Measurements from ENCODE around the gene VWDE.

The VWDE gene

DNA sequence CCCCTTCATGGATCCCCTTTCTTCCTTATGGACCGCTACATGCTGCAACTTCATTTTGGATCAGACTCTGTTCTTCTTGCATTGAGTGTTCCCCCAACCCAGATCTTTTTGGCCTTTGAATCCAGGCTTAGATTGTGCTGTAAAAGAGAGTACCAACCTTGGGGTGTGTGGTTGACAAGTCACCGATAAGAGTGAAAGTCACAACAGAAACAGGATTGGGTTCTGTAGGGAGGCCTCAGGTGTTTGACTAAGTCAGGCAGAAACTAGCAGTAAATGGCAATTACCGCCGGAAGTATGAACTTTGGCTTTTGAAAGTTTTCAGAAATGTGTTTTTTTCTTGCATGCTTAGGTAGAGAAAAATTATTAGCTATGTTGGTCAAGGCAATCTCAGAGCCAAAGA, 103.2 kb downstream of the VWDE start:
- no peak overlapping the region for H3K4me3 ChIP-seq (ENCODE audit: low read length)
- H3K36me3 ChIP-seq (ENCODE audit: insufficient read depth, low read length), result no peaks in the 10 kb centered on the region
- peaks cover 4% of the 10 kb centered on the region for H3K4me1 ChIP-seq (ENCODE audit: control insufficient read depth, insufficient read depth, low read length)
- H3K9me3 ChIP-seq (replicated peaks; ENCODE audit: low read length), result no peaks in the 10 kb centered on the region
- H3K9ac ChIP-seq (ENCODE audit: low read depth, low read length), result no peak overlapping the region
- H3K4me2 ChIP-seq (ENCODE audit: low read length), result no peak overlapping the region
- H3K27me3 ChIP-seq (ENCODE audit: control insufficient read depth, insufficient read depth, low read length), result no peaks in the 10 kb centered on the region

DNA sequence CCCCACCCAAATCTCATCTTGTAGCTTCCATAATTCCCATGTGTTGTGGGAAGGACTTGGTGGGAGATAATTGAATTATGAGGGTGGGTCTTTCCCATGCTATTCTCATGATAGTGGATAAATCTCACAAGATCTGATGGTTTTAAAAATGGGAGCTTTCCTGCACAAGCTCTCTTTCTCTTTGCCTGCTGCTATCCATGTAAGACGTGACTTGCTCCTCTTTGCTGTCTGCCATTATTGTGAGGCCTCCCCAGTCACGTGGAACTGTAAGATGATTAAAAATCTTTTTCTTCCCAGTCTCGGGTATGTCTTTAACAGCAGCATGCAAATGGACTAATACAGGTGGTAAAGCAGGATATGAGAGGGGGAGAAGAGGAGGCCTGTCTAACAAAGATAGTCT, 104.3 kb downstream of the VWDE start:
- no peak overlapping the region for H3K9ac ChIP-seq (ENCODE audit: low read depth, low read length)

DNA sequence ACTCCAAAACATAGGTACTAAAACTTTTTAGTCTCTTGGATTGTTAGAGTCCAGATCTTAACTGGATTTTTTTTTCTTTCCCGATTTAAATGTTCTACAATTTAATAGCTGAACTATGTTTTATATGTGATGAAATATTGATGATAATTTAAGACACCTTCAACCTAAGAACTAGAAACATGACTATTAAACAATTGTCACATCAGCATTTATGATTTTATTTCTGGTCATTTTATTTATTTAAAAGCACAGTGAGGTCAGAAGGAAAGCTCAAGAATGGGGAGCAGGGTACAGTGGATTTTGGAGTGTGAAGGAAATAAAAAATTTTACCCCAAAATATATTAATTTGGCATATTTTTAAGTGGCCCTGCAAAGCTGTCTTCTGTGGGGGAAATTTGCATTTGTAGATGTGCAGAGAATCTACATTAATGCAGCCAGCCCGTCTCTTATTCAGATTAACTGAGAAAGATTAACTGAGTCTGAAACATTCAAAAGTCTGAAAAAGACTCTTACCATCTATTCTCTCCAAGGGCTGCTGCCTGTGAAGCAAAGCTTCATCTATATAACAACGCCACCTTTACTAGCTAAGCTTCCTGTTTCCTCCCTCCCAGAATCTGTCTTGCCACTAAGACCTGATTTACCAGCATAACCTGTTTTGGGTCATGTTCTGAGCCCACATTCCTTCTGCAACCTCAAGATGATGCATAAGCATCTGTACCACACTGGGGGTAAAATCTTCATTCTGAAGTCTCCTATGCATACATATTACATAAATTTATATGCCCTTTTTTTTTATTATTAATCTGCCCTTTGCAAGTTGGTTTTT, 106.2 kb downstream of the VWDE start:
- no peak overlapping the region for H3K9ac ChIP-seq (ENCODE audit: low read depth, low read length)
- H3K9me3 ChIP-seq (replicated peaks; ENCODE audit: low read length), result no peaks in the 10 kb centered on the region
- no peak overlapping the region for H3K4me3 ChIP-seq (ENCODE audit: low read length)
- H3K4me1 ChIP-seq (ENCODE audit: control insufficient read depth, insufficient read depth, low read length), result no peaks in the 10 kb centered on the region
- H3K4me2 ChIP-seq (ENCODE audit: low read length), result no peak overlapping the region
- H3K36me3 ChIP-seq (ENCODE audit: insufficient read depth, low read length), result no peaks in the 10 kb centered on the region
- no peaks in the 10 kb centered on the region for H3K27me3 ChIP-seq (ENCODE audit: control insufficient read depth, insufficient read depth, low read length)

More for the DNA sequence above, 104.3 kb downstream of the VWDE start:
- no peaks in the 10 kb centered on the region for H3K27me3 ChIP-seq (ENCODE audit: control insufficient read depth, insufficient read depth, low read length)
- no peaks in the 10 kb centered on the region for H3K36me3 ChIP-seq (ENCODE audit: insufficient read depth, low read length)
- peaks cover 4% of the 10 kb centered on the region for H3K4me1 ChIP-seq (ENCODE audit: control insufficient read depth, insufficient read depth, low read length)
- no peak overlapping the region for H3K4me3 ChIP-seq (ENCODE audit: low read length)
- no peak overlapping the region for H3K4me2 ChIP-seq (ENCODE audit: low read length)
- no peaks in the 10 kb centered on the region for H3K9me3 ChIP-seq (replicated peaks; ENCODE audit: low read length)

DNA sequence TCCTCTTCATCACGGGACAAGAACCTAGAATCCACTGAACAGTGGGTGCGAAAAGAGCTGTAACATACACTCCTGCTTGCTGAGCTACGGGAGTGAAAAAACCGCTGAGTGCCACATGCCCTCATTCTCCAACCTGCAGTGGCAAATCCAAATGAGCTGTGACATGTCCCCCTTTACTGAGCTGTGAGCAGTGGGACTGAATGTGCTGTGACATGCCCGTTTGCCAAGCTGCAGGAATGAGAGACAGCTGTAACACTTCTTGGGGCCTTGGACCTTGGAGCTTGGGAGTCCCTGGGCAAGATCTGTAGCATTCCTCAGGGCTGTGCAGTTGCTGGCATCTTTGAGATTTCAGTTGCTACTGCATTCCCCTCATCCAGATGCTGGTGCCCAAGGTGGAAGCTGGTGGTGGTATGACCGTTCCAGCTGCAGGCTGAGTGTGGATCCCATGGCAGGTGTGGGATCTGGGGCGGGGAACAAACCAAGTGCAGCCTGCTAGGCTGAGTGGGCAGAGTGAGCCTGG, 107.6 kb downstream of the VWDE start:
- Histone ChIP-seq H3K4me2 (ENCODE audit: low read length) (no peak overlapping the region), H3K27me3 (ENCODE audit: control insufficient read depth, insufficient read depth, low read length) (no peaks in the 10 kb centered on the region), H3K4me3 (ENCODE audit: low read length) (no peak overlapping the region), H3K4me1 (ENCODE audit: control insufficient read depth, insufficient read depth, low read length) (no peaks in the 10 kb centered on the region), H3K9ac (ENCODE audit: low read depth, low read length) (no peak overlapping the region), H3K9me3 (replicated peaks; ENCODE audit: low read length) (no peaks in the 10 kb centered on the region), H3K36me3 (ENCODE audit: insufficient read depth, low read length) (no peaks in the 10 kb centered on the region)

DNA sequence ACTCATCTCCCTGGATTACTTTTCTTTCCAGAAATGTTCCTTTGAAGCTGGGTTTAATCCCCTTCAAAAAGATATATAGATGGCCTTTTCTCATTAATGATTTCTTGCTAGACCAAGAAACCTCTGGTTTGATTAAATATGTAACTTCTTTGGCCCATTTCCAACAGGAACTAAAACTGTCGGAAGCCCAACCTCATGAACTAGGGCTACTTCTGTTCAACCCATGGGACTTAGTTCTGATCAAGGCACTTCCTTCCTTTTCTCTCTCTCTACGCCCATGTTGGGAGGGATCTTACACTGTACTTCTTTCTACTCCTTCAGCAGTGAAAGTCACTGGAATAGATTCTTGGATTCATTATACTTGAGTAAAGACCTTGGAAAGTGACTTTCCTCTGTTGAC, 109.0 kb downstream of the VWDE start:
- Histone ChIP-seq H3K9ac (ENCODE audit: low read depth, low read length) (no peak overlapping the region), H3K27me3 (ENCODE audit: control insufficient read depth, insufficient read depth, low read length) (no peaks in the 10 kb centered on the region), H3K4me2 (ENCODE audit: low read length) (no peak overlapping the region), H3K9me3 (replicated peaks; ENCODE audit: low read length) (no peaks in the 10 kb centered on the region), H3K4me3 (ENCODE audit: low read length) (no peak overlapping the region), H3K36me3 (ENCODE audit: insufficient read depth, low read length) (no peaks in the 10 kb centered on the region), H3K4me1 (ENCODE audit: control insufficient read depth, insufficient read depth, low read length) (no peaks in the 10 kb centered on the region)

DNA sequence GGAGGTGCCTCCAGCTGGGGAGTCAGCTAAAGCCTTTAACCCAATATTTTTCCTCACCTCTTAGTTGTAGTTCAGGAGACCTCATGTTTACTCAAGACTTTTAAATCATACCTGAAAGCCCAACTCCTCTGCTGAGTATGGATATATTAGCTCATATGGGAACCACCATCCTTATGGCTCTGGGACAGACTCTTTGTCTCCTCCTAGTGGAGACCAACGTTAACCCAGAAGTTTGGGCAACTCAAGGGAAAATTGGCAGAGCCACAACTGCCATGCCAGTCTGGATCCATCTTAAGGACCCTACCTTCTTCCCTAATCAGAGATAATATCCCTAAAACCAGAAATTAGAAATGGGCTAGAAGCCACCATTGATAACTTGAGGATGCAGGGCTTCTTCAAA, 111.8 kb downstream of the VWDE start:
- H3K4me2 ChIP-seq (ENCODE audit: low read length), result no peak overlapping the region
- no peaks in the 10 kb centered on the region for H3K9me3 ChIP-seq (replicated peaks; ENCODE audit: low read length)
- no peaks in the 10 kb centered on the region for H3K4me1 ChIP-seq (ENCODE audit: control insufficient read depth, insufficient read depth, low read length)
- H3K9ac ChIP-seq (ENCODE audit: low read depth, low read length), result no peak overlapping the region
- no peaks in the 10 kb centered on the region for H3K36me3 ChIP-seq (ENCODE audit: insufficient read depth, low read length)
- no peak overlapping the region for H3K4me3 ChIP-seq (ENCODE audit: low read length)
- no peaks in the 10 kb centered on the region for H3K27me3 ChIP-seq (ENCODE audit: control insufficient read depth, insufficient read depth, low read length)

DNA sequence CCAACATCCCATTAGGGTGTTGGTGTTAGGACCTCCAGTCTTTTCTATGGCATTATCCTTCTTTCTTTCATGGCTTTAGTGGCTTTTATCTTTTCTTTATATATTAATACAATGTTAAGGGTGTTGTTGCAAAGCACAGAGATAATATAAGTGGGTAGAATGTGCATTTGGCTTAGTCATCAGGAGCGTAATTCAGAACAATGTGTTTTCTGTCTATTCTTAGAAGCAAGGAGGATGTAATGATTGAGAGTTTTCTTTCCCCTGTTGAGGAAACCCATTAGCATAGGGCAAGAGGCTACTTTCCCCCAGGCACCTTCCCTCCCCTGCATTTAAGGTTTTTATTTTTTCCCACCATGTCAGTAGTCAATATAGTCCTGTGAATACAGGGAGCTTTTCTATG, 112.9 kb downstream of the VWDE start:
- Histone ChIP-seq H3K9me3 (replicated peaks; ENCODE audit: low read length) (no peaks in the 10 kb centered on the region), H3K27me3 (ENCODE audit: control insufficient read depth, insufficient read depth, low read length) (no peaks in the 10 kb centered on the region), H3K4me3 (ENCODE audit: low read length) (no peak overlapping the region), H3K9ac (ENCODE audit: low read depth, low read length) (no peak overlapping the region), H3K4me2 (ENCODE audit: low read length) (no peak overlapping the region), H3K36me3 (ENCODE audit: insufficient read depth, low read length) (no peaks in the 10 kb centered on the region), H3K4me1 (ENCODE audit: control insufficient read depth, insufficient read depth, low read length) (no peaks in the 10 kb centered on the region)

DNA sequence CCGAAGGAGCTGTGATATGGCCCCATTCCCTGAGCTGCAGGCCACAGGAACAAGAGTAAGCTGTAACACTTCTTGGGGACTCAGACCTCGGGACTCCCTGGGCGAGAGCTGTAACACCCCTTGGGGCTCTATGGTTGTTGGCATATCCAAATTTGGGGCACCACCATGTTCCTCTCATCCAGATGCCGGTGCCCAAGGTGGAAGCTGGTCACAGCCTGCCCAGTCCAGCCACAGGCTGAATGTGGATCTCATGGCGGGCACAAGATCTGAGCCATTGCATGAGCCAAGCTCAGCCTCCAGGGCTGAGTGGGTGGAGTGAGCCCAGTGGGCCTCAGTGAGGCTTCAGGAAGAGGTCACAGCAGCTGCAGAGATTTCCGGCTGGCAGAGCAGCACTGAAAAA, 113.7 kb downstream of the VWDE start:
- Histone ChIP-seq H3K27me3 (ENCODE audit: control insufficient read depth, insufficient read depth, low read length) (no peaks in the 10 kb centered on the region), H3K4me3 (ENCODE audit: low read length) (no peak overlapping the region), H3K4me1 (ENCODE audit: control insufficient read depth, insufficient read depth, low read length) (no peaks in the 10 kb centered on the region), H3K36me3 (ENCODE audit: insufficient read depth, low read length) (no peaks in the 10 kb centered on the region), H3K9me3 (replicated peaks; ENCODE audit: low read length) (no peaks in the 10 kb centered on the region), H3K4me2 (ENCODE audit: low read length) (no peak overlapping the region), H3K9ac (ENCODE audit: low read depth, low read length) (no peak overlapping the region)

DNA sequence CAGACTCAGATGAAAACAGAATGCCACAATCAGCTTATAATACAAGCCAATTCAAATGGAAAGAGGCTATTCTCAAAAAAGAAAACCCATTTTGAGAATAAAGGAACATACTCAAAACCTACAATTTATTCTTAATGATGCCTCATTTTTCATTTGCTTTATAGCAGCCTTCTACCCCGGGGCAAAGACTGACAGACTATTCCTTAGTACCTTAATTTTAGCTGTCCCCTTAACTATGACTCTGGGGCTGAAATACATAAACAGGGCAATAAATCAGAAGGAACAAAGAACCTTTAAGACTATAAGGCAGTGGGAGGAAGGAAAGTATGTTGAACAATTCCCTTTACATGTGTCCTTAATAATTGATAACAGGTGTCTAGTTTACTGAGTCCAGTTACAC, 115.8 kb downstream of the VWDE start:
- no peak overlapping the region for H3K4me2 ChIP-seq (ENCODE audit: low read length)

DNA sequence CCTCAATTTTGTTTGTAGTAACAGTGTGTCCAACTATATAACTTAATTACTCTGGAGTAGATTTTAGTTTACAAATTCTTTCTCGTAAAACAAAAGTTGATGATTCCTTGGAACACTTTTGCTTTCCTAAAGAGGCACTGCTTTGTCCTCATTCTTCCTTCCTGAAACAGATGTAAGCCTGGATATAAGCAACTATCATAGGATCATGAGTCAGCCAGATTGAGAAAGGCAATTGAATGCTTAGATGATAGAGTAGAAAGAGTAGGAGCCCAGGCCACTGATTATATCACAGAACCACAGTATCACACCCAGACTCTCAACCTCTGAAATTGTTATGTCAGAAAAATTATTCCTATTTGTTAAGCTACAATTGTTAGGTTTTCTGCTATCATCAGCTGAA, 122.6 kb downstream of the VWDE start:
- Histone ChIP-seq H3K36me3 (ENCODE audit: insufficient read depth, low read length) (no peaks in the 10 kb centered on the region), H3K4me2 (ENCODE audit: low read length) (no peak overlapping the region), H3K4me1 (ENCODE audit: control insufficient read depth, insufficient read depth, low read length) (no peaks in the 10 kb centered on the region), H3K9me3 (replicated peaks; ENCODE audit: low read length) (no peaks in the 10 kb centered on the region), H3K4me3 (ENCODE audit: low read length) (no peak overlapping the region), H3K27me3 (ENCODE audit: control insufficient read depth, insufficient read depth, low read length) (no peaks in the 10 kb centered on the region), H3K9ac (ENCODE audit: low read depth, low read length) (no peak overlapping the region)

More for the DNA sequence above, 115.8 kb downstream of the VWDE start:
- H3K4me3 ChIP-seq (ENCODE audit: low read length), result no peak overlapping the region
- H3K9ac ChIP-seq (ENCODE audit: low read depth, low read length), result no peak overlapping the region
- H3K36me3 ChIP-seq (ENCODE audit: insufficient read depth, low read length), result no peaks in the 10 kb centered on the region
- H3K9me3 ChIP-seq (replicated peaks; ENCODE audit: low read length), result no peaks in the 10 kb centered on the region
- H3K27me3 ChIP-seq (ENCODE audit: control insufficient read depth, insufficient read depth, low read length), result no peaks in the 10 kb centered on the region
- H3K4me1 ChIP-seq (ENCODE audit: control insufficient read depth, insufficient read depth, low read length), result no peaks in the 10 kb centered on the region
